ENCODE measurements around the gene SLC17A6.

The SLC17A6 gene

DNA sequence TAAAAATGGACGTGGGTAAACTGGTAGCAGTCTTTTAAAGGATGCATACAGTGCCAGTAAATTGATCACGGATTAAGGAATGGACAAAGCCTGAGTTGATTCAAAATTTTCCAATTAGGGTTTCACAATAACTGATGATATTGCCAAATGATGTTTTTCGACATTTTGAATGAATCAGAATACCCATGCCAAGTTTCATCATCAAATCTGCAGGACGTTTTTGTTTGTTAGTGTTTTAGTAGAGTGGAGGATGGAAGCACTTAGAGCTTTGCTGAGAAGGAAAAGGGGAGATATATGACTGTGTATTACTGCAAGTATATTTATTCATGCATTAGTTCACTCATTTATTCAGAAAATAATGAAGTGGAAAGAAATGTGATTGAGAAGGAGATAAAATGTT lies 78.3 kb downstream of the SLC17A6 start:
- H3K27ac ChIP-seq: no peak overlapping the region
- TF ChIP-seq, protein P1, sequence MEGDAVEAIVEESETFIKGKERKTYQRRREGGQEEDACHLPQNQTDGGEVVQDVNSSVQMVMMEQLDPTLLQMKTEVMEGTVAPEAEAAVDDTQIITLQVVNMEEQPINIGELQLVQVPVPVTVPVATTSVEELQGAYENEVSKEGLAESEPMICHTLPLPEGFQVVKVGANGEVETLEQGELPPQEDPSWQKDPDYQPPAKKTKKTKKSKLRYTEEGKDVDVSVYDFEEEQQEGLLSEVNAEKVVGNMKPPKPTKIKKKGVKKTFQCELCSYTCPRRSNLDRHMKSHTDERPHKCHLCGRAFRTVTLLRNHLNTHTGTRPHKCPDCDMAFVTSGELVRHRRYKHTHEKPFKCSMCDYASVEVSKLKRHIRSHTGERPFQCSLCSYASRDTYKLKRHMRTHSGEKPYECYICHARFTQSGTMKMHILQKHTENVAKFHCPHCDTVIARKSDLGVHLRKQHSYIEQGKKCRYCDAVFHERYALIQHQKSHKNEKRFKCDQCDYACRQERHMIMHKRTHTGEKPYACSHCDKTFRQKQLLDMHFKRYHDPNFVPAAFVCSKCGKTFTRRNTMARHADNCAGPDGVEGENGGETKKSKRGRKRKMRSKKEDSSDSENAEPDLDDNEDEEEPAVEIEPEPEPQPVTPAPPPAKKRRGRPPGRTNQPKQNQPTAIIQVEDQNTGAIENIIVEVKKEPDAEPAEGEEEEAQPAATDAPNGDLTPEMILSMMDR (IDR thresholded peaks at IDR 0.05): no peak
- no peak for TF ChIP-seq ZFX (IDR thresholded peaks at IDR 0.05; ENCODE audit: borderline replicate concordance)

DNA sequence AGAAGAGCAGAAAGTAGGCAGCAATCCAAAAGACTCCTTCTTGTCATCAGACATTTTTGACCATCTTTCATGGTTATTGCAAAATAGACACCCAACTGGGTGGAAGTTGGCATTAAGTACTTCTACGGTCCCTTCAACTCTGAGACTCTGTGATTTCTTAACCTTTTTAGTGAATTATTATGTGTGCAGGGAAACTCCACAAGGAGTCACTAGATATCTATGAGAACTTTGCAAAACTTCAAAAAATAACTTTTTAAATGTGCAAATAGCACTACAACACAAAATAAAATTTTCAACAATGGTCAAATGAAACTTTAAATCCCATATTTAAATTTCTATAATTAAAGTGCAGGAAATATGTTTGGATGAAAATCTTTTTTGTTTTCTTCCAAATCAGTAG lies 88.7 kb downstream of the SLC17A6 start:
- TF ChIP-seq, protein P1 (IDR thresholded peaks at IDR 0.05): no peak
- no peak for TF ChIP-seq ZFX (IDR thresholded peaks at IDR 0.05; ENCODE audit: borderline replicate concordance)
- H3K27ac ChIP-seq: no peak overlapping the region

Measured in 22Rv1 (cell line).